KMS-11 (cell line): ENCODE measurements around the gene GRAPL.
"Not testable (repeated sequence)": the region's sequence is repeated elsewhere in the genome, so short reads cannot be mapped to it uniquely, and the experiment has no call there.

Experiments used
- H2AFZ ChIP-seq: fragments of 200-600 bp; sonication (generic); 2 replicates; pipeline ENCODE4 v1.6.1; 2016; ENCODE audit warnings: antibody characterized with exemption, mixed run types, low read depth
- H3K27ac ChIP-seq: fragments of 200-600 bp; sonication (generic); 2 replicates; pipeline ENCODE4 v1.6.1; 2016; ENCODE audit warnings: mild to moderate bottlenecking, mixed run types
- H3K27me3 ChIP-seq: fragments of 200-600 bp; sonication (generic); 2 replicates; pipeline ENCODE4 v1.6.1; 2017; ENCODE audit warnings: mild to moderate bottlenecking, low read depth, mixed run types, moderate library complexity; ENCODE audit not compliant: insufficient read depth
- H3K36me3 ChIP-seq: fragments of 200-600 bp; sonication (generic); 2 replicates; pipeline ENCODE4 v1.6.1; 2017; ENCODE audit warnings: mild to moderate bottlenecking, mixed run types; ENCODE audit not compliant: insufficient read depth
- H3K4me1 ChIP-seq: fragments of 200-600 bp; sonication (generic); 2 replicates; pipeline ENCODE4 v1.6.1; 2016; ENCODE audit warnings: mild to moderate bottlenecking, low read depth, mixed run types; ENCODE audit not compliant: poor library complexity, severe bottlenecking
- H3K4me2 ChIP-seq: fragments of 200-600 bp; sonication (generic); 2 replicates; pipeline ENCODE4 v1.7.0; 2016; ENCODE audit warnings: mild to moderate bottlenecking, mixed run types
- H3K4me3 ChIP-seq: fragments of 200-600 bp; sonication (generic); IDR thresholded peaks from 2 replicates; pipeline ENCODE4 v1.6.1; 2017; ENCODE audit warnings: low read depth, low read length, mixed read lengths; ENCODE audit not compliant: insufficient read depth
- H3K79me2 ChIP-seq: fragments of 200-600 bp; sonication (generic); 2 replicates; pipeline ENCODE4 v1.6.1; 2016; ENCODE audit warnings: low read depth, mixed run types; ENCODE audit not compliant: insufficient read depth
- H3K9ac ChIP-seq: fragments of 200-600 bp; sonication (generic); 2 replicates; pipeline ENCODE4 v1.6.1; 2016; ENCODE audit warnings: mild to moderate bottlenecking, mixed run types
- H4K20me1 ChIP-seq: fragments of 200-600 bp; sonication (generic); 2 replicates; pipeline ENCODE4 v1.6.1; 2016; ENCODE audit warnings: mild to moderate bottlenecking, mixed run types; ENCODE audit not compliant: insufficient read depth

GRAPL gene

DNA sequence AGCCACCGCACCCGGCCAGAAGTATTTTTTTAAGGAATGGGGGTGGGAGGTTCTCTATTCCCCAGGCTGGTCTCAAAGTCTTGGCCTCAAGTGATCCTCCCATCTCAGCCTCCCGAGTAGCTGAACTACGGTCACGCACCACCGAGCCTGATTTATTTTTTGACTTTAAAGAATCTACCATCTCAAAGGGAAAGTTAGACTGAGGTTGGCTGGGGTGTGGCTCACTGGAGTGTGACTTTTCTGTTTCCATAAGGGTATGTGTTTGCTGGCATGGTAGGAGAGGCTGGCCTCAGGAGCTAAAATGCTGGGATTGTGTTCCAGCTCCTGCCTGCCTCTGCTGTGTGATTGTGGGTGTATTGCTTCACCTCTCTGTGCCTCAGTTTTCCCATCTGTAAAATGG lies 10.6 kb downstream of the GRAPL start:
- not testable (repeated sequence) for H3K27me3 ChIP-seq, H3K4me3 ChIP-seq, H3K4me1 ChIP-seq, H4K20me1 ChIP-seq, H3K27ac ChIP-seq, H3K4me2 ChIP-seq, H3K9ac ChIP-seq, H3K79me2 ChIP-seq, H2AFZ ChIP-seq, H3K36me3 ChIP-seq

- not testable (repeated sequence) for H4K20me1 ChIP-seq, H3K4me1 ChIP-seq, H3K79me2 ChIP-seq, H3K36me3 ChIP-seq, H3K27ac ChIP-seq, H2AFZ ChIP-seq, H3K4me2 ChIP-seq, H3K27me3 ChIP-seq, H3K9ac ChIP-seq, H3K4me3 ChIP-seq
Measured at GRCh38 chr17:19141366-19142155, 14.2 kb downstream of the GRAPL start.

DNA sequence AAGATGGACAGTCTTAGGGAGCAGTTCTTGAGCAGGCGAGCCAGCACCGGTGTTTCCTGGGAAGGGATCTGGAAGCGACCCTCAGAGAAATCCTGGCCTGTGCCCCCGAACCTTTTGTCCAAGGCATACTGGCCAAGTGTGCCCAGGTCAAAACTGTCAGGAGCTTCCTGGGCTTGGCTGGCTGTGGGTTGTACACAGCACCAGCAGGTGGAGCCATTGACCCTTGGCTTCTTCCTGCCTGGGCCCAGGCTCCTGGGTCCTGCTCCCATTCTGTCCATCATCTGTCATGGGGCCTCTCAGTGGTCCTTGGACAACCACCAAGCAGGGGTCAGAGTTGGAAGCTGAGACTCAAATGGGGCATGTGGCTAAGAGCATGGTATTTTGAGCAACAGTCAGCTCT lies 15.0 kb downstream of the GRAPL start:
- H4K20me1 ChIP-seq, H3K9ac ChIP-seq, H3K79me2 ChIP-seq, H3K27ac ChIP-seq, H3K4me2 ChIP-seq, H3K27me3 ChIP-seq, H2AFZ ChIP-seq, H3K4me1 ChIP-seq, H3K36me3 ChIP-seq, H3K4me3 ChIP-seq: not testable (repeated sequence)

DNA sequence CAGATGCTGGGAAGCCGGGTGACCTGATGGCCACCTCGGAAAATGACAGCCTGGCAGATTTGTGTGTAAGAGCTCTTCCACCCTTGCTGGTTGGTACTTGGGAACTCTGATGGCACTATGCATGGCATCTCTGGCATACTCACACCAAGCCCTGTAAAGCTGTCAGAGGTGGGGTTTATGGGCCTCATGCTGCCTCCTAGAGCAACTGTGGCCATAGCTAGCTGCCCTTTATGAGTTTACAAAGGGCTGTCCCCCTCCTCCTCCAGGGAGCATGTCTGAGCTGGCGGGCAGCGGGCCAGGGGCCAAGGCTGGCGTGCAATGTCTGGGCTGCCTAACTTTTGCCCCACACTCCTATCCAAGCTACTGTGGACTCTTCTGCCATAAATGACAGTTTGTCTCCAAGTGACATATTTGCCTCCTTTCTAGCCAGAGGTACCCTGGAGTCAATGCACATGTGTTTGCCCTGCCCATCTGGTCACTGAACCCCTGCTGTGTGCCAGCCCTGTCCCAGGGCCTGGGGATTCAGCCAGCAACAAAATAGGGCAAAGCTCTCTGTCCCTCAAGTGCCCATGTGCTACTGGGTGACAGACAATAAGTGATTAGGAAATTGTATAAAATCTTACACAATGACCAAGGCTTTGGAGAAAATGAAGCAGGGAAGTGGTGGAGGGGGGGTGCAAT lies 15.8 kb downstream of the GRAPL start:
- H3K36me3 ChIP-seq, H3K27me3 ChIP-seq, H2AFZ ChIP-seq, H3K4me2 ChIP-seq, H3K4me3 ChIP-seq, H3K27ac ChIP-seq, H3K79me2 ChIP-seq, H3K4me1 ChIP-seq, H4K20me1 ChIP-seq, H3K9ac ChIP-seq: not testable (repeated sequence)

GRCh38 chr17:19144373-19144772 lies 17.0 kb downstream of the GRAPL start:
- H4K20me1 ChIP-seq, H3K27ac ChIP-seq, H3K4me1 ChIP-seq, H3K4me2 ChIP-seq, H3K4me3 ChIP-seq, H3K27me3 ChIP-seq, H2AFZ ChIP-seq, H3K36me3 ChIP-seq, H3K9ac ChIP-seq, H3K79me2 ChIP-seq: not testable (repeated sequence)

GRCh38 chr17:19145471-19145870 lies 18.1 kb downstream of the GRAPL start:
- not testable (repeated sequence) for H3K4me3 ChIP-seq, H3K36me3 ChIP-seq, H2AFZ ChIP-seq, H3K4me1 ChIP-seq, H3K27ac ChIP-seq, H3K79me2 ChIP-seq, H3K4me2 ChIP-seq, H3K9ac ChIP-seq, H3K27me3 ChIP-seq, H4K20me1 ChIP-seq

DNA sequence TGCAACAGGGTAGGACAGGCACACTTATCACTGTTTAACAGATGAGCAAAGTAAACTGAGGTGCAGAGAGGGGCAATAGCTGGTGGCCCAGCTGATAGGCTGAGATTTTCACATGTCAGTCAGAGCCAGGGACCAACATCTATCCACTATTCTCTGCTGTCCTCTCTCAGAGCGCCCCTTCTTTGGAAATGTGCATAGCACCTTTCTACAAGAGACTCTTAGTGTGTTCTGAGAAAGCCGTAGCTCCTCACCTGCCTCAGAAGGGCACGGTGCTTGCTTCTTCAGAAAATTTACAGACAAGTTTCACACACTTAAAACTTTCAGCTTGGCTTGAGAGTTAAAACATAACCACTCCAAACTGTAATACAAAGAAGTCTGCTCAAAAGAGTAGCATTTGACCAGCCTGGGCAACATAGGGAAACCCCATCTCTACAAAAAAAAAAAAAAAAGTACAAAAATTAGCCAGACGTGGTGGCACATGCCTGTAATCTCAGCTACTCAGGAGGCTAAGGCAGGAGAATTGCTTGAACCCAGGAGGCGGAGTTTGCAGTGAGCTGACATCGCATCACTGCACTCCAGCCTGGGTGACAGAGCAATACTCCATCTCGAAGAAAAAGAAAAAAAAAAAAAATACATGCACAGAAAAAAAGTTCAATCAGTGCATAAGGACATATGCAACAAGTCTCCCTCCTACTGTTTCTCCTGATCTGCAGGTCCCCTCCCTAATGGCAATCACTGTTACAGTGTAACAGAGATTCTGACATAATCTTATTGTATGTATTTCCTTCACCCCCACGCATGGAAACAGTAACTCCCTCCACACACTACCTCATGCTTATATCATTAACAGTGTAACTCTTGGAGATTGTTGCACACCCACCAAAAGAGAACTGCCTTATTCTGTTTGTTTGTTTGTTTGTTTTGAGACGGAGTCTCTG lies 23.6 kb downstream of the GRAPL start:
- H2AFZ ChIP-seq, H4K20me1 ChIP-seq, H3K9ac ChIP-seq, H3K36me3 ChIP-seq, H3K4me2 ChIP-seq, H3K27me3 ChIP-seq, H3K79me2 ChIP-seq, H3K27ac ChIP-seq, H3K4me3 ChIP-seq, H3K4me1 ChIP-seq: not testable (repeated sequence)

- H3K27ac ChIP-seq, H3K4me3 ChIP-seq, H4K20me1 ChIP-seq, H2AFZ ChIP-seq, H3K36me3 ChIP-seq, H3K4me1 ChIP-seq, H3K79me2 ChIP-seq, H3K9ac ChIP-seq, H3K4me2 ChIP-seq, H3K27me3 ChIP-seq: not testable (repeated sequence)
Measured at GRCh38 chr17:19157628-19158027, 30.2 kb downstream of the GRAPL start.

- H3K27me3 ChIP-seq, H3K4me2 ChIP-seq, H3K4me1 ChIP-seq, H3K79me2 ChIP-seq, H3K27ac ChIP-seq, H3K4me3 ChIP-seq, H2AFZ ChIP-seq, H4K20me1 ChIP-seq, H3K9ac ChIP-seq, H3K36me3 ChIP-seq: not testable (repeated sequence)
Measured at GRCh38 chr17:19158478-19158877, 31.1 kb downstream of the GRAPL start.

DNA sequence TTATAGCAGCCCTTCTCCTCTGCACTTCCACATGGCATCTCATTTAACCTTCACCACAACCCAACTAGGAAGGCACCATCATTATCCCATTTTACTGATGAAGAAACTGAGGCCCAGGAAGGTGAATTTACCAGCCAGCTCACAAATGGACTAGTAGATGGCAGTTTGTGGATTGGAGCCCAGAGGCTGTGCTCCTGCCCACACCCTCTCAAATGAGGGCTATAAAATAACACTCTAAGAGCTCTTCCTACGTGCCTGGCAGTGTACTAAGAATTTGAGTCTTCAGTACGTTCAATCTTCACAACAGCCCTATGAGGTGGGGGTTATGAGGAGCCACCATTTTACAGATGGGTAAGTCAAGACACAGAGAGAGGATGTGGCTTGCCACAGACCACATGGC lies 31.5 kb downstream of the GRAPL start:
- H3K36me3 ChIP-seq, H3K9ac ChIP-seq, H3K4me2 ChIP-seq, H3K79me2 ChIP-seq, H4K20me1 ChIP-seq, H3K4me1 ChIP-seq, H3K27me3 ChIP-seq, H3K27ac ChIP-seq, H3K4me3 ChIP-seq, H2AFZ ChIP-seq: not testable (repeated sequence)
